GM12874 (cell line): ENCODE measurements around the gene SCUBE3.

Source experiments
- CTCF ChIP-seq: IDR thresholded peaks from 2 replicates; pipeline ENCODE4 v1.5.1; 2011; ENCODE audit warnings: low read depth, mild to moderate bottlenecking, control low read depth, low read length, moderate library complexity; ENCODE audit not compliant: insufficient read depth

The SCUBE3 gene

DNA sequence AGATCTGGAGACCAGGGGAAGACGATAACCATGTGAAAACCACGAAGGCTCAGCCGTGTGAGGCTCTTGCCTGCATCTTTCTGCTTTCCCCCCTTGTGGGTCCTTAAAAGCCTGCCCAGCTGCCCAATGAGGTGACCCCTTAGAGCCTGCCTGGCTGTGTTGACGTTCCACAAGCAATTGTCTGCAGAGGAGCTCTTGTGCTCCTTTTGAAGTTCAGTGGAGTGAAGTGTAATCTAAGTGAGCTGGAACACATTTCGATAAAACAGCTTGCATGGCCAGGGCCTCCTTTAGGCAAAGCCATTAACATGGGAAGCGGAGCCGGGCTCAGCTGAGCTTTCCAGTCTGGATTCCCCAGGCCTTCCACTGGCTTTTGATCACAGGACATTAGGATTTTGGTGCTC, 45.3 kb upstream of the SCUBE3 start:
- TF ChIP-seq CTCF, result no peak

- no peak for TF ChIP-seq CTCF
Measured at GRCh38 chr6:35170166-35170565, 43.6 kb upstream of the SCUBE3 start.

DNA sequence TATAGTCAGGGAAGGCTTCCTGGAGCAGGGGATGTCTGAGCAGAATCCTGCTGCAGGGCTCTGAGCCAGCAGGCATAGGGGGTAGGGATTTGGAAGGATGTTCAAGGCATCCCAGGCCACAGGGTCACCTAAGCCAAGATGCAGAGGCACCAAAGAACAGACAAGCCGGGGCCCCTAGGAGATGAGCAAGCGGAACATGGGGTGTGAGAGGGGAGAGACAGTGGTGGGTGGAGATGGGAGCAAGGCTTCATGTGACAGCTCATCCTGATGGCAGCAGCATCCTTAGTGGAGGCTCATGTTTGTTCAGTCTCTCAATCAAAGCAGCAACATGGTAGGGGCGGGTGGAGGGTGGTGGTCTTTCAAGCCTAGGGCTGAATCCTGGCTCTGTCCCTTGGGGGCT, 42.9 kb upstream of the SCUBE3 start:
- TF ChIP-seq CTCF, result no peak

- TF ChIP-seq CTCF, result no peak
Measured at GRCh38 chr6:35173044-35173426, 40.7 kb upstream of the SCUBE3 start.

DNA sequence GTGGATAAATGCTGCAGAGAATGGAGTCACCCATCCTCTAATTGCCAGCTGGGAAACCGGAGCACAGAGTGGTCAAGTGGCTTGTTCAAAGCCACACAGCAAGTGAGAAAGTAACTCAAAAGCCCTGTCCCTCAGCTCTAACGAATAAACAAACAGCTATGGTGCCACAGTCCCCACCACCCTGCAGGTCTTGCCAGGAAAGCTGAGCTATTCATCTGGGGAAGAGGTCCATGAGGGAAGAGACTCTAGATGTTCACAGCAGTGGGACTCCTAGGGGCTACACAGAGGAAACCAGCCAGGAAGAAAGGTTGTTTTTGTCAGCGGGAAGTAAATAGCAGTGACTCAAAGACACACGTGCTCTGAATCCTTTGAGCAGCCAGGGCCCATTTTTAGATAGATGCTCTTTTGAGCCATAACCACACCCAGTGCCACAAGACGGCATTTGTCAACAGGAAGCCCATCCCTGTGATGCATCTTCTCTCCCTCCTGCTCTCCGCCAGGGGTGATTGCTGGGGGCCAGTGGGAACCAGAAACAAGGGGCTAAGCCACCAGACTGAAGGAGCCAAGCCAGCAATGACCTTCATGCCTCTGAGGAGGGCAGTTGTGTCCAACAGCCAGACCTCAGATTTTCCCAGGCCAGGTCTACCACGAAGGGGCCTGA, 40.2 kb upstream of the SCUBE3 start:
- no peak for TF ChIP-seq CTCF

- no peak for TF ChIP-seq CTCF
Measured at GRCh38 chr6:35174088-35174434, 39.7 kb upstream of the SCUBE3 start.

- no peak for TF ChIP-seq CTCF
Measured at GRCh38 chr6:35174501-35174900, 39.3 kb upstream of the SCUBE3 start.
